RWPE1 (cell line): ENCODE data around the gene SENP1.

ENCODE experiments used
- CTCF ChIA-PET: fragments of 350-600 bp; sonication (Branson Sonifier 250); formaldehyde crosslinking; extraction: SDS; loops from one replicate; lab custom pipeline; 2021; lab: Yijun Ruan, JAX
- POLR2A ChIA-PET: fragments of 400-600 bp; formaldehyde crosslinking; extraction: SDS; loops from one replicate; lab custom pipeline; 2020; ENCODE audit warnings: antibody characterized with exemption; ENCODE audit not compliant: low non-redundant PET; lab: Yijun Ruan, JAX
- DNase-seq: peaks from one replicate; pipeline ENCODE4 v3.0.0; 2012; ENCODE audit warnings: low spot score
- H3K27ac ChIP-seq: fragments of 450-650 bp; 2 replicates; pipeline ENCODE4 v1.5.1; 2017
- TF ChIP-seq, protein P1 (sequence below): fragments of 450-650 bp; conservative IDR thresholded peaks from 2 replicates; pipeline ENCODE4 v1.5.1; 2017; ENCODE audit warnings: low read depth, mild to moderate bottlenecking

Gene SENP1

DNA sequence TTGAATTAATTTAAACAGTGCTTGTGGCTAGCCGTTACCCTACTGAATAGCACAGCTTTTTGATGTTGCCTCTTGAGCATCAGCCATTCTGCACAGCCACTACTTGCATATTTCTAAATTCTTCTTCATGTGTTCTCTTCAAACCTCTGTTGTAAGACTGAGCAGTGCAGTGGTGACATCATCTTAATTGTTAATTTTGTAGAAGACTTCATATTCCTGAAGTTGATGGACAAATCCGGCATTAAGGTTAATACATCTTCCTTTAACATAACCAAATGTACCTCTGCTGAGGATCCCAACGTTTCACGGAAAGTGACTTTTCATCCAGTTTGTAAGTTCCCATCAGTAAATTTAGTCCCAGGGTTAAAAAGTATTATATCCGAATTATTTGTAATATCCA lies 25.6 kb downstream of the SENP1 start:
- ChIA-PET CTCF (no interaction called here), POLR2A (no interaction called here)
- no peak for DNase-seq
- TF ChIP-seq, protein P1, sequence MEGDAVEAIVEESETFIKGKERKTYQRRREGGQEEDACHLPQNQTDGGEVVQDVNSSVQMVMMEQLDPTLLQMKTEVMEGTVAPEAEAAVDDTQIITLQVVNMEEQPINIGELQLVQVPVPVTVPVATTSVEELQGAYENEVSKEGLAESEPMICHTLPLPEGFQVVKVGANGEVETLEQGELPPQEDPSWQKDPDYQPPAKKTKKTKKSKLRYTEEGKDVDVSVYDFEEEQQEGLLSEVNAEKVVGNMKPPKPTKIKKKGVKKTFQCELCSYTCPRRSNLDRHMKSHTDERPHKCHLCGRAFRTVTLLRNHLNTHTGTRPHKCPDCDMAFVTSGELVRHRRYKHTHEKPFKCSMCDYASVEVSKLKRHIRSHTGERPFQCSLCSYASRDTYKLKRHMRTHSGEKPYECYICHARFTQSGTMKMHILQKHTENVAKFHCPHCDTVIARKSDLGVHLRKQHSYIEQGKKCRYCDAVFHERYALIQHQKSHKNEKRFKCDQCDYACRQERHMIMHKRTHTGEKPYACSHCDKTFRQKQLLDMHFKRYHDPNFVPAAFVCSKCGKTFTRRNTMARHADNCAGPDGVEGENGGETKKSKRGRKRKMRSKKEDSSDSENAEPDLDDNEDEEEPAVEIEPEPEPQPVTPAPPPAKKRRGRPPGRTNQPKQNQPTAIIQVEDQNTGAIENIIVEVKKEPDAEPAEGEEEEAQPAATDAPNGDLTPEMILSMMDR: no peak
- no peak overlapping the region for H3K27ac ChIP-seq

DNA sequence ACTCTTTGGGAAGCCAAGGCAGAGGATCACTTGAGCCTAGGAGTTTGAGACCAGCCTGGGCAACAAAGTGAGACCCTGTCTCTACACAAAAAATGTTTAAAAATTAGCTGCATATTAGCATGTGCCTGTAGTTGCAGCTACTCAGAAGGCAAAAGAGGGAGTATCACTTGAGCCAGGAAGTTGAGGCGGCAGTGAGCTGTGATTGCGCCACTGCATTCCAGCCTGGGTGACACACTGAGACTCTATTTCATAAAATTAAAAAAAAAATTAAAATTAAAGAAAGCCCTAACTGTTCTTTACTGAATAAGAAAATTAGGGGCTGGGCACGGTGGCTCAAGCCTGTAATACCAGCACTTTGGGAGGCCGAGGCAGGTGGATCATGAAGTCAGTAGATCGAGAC lies 27.0 kb downstream of the SENP1 start:
- H3K27ac ChIP-seq: peak overlapping the region; percentile 26
- peak; percentile 14 for DNase-seq
- TF ChIP-seq, protein P1: no peak
- POLR2A ChIA-PET: no interaction called here
- CTCF ChIA-PET: interaction anchor here (0.6 kb wide), 2 partner anchors 40 to 208 kb away, joined by 3 to 7 read pairs; partner anchors contain the start of gene PFKM

DNA sequence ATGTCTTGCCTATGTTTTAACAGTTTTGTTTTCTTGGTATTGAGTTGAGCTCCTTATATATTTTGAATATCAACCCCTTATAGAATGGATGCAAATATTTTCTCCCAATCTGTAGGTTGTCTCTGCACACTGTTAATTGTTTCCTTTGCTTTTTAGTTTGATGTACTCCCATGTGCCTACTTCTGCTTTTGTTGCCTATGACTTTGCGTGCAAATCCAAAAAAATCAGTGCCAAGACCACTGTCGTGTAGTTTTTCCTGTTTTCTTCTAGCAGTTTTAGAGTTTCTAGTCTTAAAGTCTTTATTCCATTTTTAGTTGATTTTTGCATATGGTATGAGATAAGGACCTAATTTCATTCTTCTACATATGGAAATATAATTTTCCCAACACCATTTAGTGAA lies 28.8 kb downstream of the SENP1 start:
- POLR2A ChIA-PET: no interaction called here
- CTCF ChIA-PET: no interaction called here
- no peak for DNase-seq
- no peak overlapping the region for H3K27ac ChIP-seq
- TF ChIP-seq, protein P1: no peak

DNA sequence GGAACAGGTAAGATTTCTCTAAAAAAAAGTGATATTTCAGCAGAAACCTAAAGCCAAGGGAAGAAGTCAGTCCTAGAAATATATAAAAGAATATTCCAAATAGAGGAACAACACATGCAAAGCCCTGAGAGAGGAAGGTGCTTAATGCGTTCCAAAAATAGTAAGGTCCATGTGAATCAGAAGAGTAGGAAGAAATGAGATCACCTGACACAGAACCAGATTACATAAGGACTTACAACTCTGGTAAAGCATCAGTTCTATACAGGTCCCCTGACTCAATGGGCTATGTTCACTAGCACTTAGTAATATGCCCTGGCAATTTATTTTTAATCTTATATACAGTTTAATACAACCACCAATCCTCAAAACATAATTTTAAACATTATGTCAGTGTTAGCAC lies 30.0 kb downstream of the SENP1 start:
- DNase-seq: no peak
- TF ChIP-seq, protein P1: no peak
- CTCF ChIA-PET: no interaction called here
- POLR2A ChIA-PET: no interaction called here
- no peak overlapping the region for H3K27ac ChIP-seq

DNA sequence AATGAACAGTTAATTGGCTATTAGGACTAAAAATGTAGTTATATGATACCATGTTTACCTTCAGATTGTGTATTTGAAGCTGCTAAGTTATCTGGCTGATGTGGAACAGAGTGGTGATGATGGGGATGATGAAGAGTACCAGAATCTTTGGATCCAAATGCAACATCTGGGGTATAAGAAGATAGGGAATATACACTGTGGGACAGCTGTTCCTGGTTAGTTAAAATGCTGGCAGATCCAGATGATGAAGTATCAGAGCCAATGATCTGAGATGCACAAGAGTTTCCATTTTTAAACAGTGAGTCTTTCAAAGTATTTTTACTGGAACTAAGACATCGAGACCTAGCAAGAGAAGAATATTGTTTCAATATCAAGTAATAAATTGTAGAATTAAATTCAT lies 31.6 kb downstream of the SENP1 start:
- TF ChIP-seq, protein P1: no peak
- CTCF ChIA-PET: no interaction called here
- no peak for DNase-seq
- H3K27ac ChIP-seq: no peak overlapping the region
- POLR2A ChIA-PET: no interaction called here

DNA sequence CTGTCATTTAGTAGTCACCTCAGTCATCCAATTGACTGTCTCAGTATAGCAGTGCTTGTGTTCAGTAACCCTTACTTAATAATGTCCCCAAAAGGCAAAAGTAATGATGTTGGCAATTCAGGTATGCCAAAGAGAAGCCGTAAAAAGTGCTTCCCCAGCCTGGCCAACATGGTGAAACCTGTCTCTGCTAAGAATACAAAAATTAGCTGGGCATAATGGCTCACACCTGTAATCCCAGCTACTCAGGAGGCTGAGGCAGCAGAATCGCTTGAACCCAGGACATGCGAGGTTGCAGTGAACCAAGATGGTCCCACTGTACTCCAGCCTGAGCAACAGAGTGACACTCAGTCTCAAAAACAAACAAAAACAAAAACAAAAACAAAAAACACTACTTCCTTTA lies 33.6 kb downstream of the SENP1 start:
- ChIA-PET CTCF (no interaction called here), POLR2A (no interaction called here)
- no peak overlapping the region for H3K27ac ChIP-seq
- TF ChIP-seq, protein P1: no peak
- no peak for DNase-seq

DNA sequence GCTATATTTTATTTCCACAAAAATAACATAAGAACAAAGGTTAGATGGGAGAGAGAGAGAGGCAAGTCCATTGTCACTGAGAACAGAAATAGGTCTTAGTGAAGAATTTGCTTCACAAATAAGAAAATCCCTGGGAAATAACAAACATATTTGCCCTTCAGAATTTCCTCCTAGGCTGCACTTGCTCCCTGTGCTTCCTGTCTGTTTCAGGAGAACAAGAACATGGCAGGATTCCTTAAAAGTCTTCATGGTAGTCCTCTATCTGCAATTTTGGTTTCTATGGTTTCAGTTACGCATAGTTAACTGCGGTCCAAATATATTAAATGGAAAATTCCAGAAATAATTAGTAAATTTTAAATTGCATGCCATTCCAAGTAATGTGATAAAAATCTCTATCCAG lies 34.1 kb downstream of the SENP1 start:
- CTCF ChIA-PET: no interaction called here
- POLR2A ChIA-PET: no interaction called here
- TF ChIP-seq, protein P1: no peak
- H3K27ac ChIP-seq: no peak overlapping the region
- DNase-seq: no peak
